GM18867 (cell line): Measurements from ENCODE around the gene IL36RN.
"Not testable (repeated sequence)": the region's sequence is repeated elsewhere in the genome, so short reads cannot be mapped to it uniquely, and the experiment has no call there.

Experiments used
- ATAC-seq: cut with Tn5 transposase; IDR thresholded peaks from one replicate; pipeline ENCODE4 v1.9.1; 2021; ENCODE audit warnings: mild to moderate bottlenecking, moderate library complexity; ENCODE audit not compliant: unreplicated experiment

The IL36RN gene

GRCh38 chr2:113096842-113097618 lies 38.0 kb downstream of the IL36RN start:
- not testable (repeated sequence) for ATAC-seq

GRCh38 chr2:113098041-113098440 lies 39.0 kb downstream of the IL36RN start:
- peak; percentile 67 for ATAC-seq

GRCh38 chr2:113098532-113098931 lies 39.5 kb downstream of the IL36RN start:
- ATAC-seq = no peak

- ATAC-seq = no peak
These were observed 43.1 kb downstream of the IL36RN start for GRCh38 chr2:113102133-113102532.

- ATAC-seq = no peak
These were observed 44.3 kb downstream of the IL36RN start for GRCh38 chr2:113103277-113103676.

- no peak for ATAC-seq
These were observed 45.1 kb downstream of the IL36RN start for GRCh38 chr2:113104054-113104611.

- no peak for ATAC-seq
These were observed 46.2 kb downstream of the IL36RN start for GRCh38 chr2:113105047-113105785.

- ATAC-seq = no peak
These were observed 52.1 kb downstream of the IL36RN start for GRCh38 chr2:113111121-113111520.

GRCh38 chr2:113111823-113112287 lies 52.9 kb downstream of the IL36RN start:
- no peak for ATAC-seq

- no peak for ATAC-seq
These were observed 53.4 kb downstream of the IL36RN start for GRCh38 chr2:113112441-113112840.

GRCh38 chr2:113112871-113113270 lies 53.9 kb downstream of the IL36RN start:
- no peak for ATAC-seq

GRCh38 chr2:113113807-113114206 lies 54.8 kb downstream of the IL36RN start:
- ATAC-seq = no peak
